Liver (tissue), 9 donors: ENCODE results near the gene CDCA5. TPM values are rescaled to one million over a fixed set of nuclear protein-coding genes. Genes with fewer than 3 reads are reported as not detected.

ENCODE experiments used
- DNase-seq: peaks from one replicate; pipeline ENCODE4 v3.0.0-alpha.2; 2017; ENCODE audit warnings: low spot score
- H3K27ac ChIP-seq, 2 donors: one replicate each; pipeline ENCODE4 v1.7.0; 2013; ENCODE audit warnings: inconsistent platforms in 2 of 2, low read length in 2 of 2, control low read depth in 1 of 2, low read depth in 1 of 2, mild to moderate bottlenecking in 1 of 2
- H3K27me3 ChIP-seq, 4 donors: one replicate each; pipeline versions ENCODE4 v1.6.1 to v1.7.0; 2013; ENCODE audit warnings: low read length in 3 of 4, inconsistent platforms in 1 of 4, mild to moderate bottlenecking in 1 of 4, moderate library complexity in 1 of 4; ENCODE audit not compliant: control insufficient read depth in 4 of 4, insufficient read depth in 4 of 4
- H3K36me3 ChIP-seq, 4 donors: one replicate each; pipeline versions ENCODE4 v1.6.1 to v1.7.0; 2013; ENCODE audit warnings: low read length in 3 of 4, mild to moderate bottlenecking in 3 of 4, low read depth in 1 of 4, moderate library complexity in 1 of 4; ENCODE audit not compliant: control insufficient read depth in 4 of 4, insufficient read depth in 3 of 4
- H3K4me1 ChIP-seq, 4 donors: one replicate each; pipeline versions ENCODE4 v1.6.1 to v1.7.0; 2013; ENCODE audit warnings: low read length in 3 of 4, mild to moderate bottlenecking in 3 of 4, moderate library complexity in 1 of 4; ENCODE audit not compliant: control insufficient read depth in 4 of 4, insufficient read depth in 4 of 4
- H3K4me3 ChIP-seq, 3 donors: one replicate each; pipeline versions ENCODE4 v1.6.1 to v1.7.0; 2013; ENCODE audit warnings: low read length in 3 of 3, control low read depth in 1 of 3, low read depth in 1 of 3, mild to moderate bottlenecking in 1 of 3
- H3K9ac ChIP-seq, 2 donors: one replicate each; pipeline ENCODE4 v1.7.0; 2013; ENCODE audit warnings: low read length in 2 of 2, mild to moderate bottlenecking in 2 of 2, moderate library complexity in 2 of 2, control low read depth in 1 of 2, low read depth in 1 of 2
- H3K9me3 ChIP-seq, 4 donors: one replicate each; pipeline versions ENCODE4 v1.6.1 to v1.7.0; 2013; ENCODE audit warnings: low read length in 3 of 4; ENCODE audit not compliant: control insufficient read depth in 4 of 4
- CTCF ChIP-seq: fragments of 150-350 bp; IDR thresholded peaks from 2 replicates; pipeline ENCODE4 v1.5.1; 2017; ENCODE audit warnings: improper control_type of control experiment, low read depth, low read length; ENCODE audit not compliant: missing input control
- FOXA1 ChIP-seq: IDR thresholded peaks from 2 replicates; pipeline ENCODE4 v1.6.1; 2016; ENCODE audit warnings: antibody characterized with exemption
- GABPA ChIP-seq, 2 donors: IDR thresholded peaks in 1 of 2; conservative IDR thresholded peaks in 1 of 2; 2 replicates each; pipeline ENCODE4 v1.6.1; 2016; ENCODE audit warnings: antibody characterized with exemption in 2 of 2, mild to moderate bottlenecking in 1 of 2, moderate library complexity in 1 of 2
- HNF4A ChIP-seq, 2 donors: conservative IDR thresholded peaks; 2 replicates each; pipeline ENCODE4 v1.6.1; 2016; ENCODE audit warnings: antibody characterized with exemption in 2 of 2, mild to moderate bottlenecking in 2 of 2
- HNF4G ChIP-seq: IDR thresholded peaks from 2 replicates; pipeline ENCODE4 v1.6.1; 2016; ENCODE audit warnings: antibody characterized with exemption
- JUND ChIP-seq, 2 donors: IDR thresholded peaks; 2 replicates each; pipeline ENCODE4 v1.6.1; 2016; ENCODE audit warnings: antibody characterized with exemption in 2 of 2
- MAX ChIP-seq: IDR thresholded peaks from 2 replicates; pipeline ENCODE4 v1.6.1; 2016; ENCODE audit warnings: antibody characterized with exemption
- RAD21 ChIP-seq, 2 donors: IDR thresholded peaks; 2 replicates each; pipeline ENCODE4 v1.6.1; 2016; ENCODE audit warnings: antibody characterized with exemption in 2 of 2, mild to moderate bottlenecking in 2 of 2
- RXRA ChIP-seq, 2 donors: IDR thresholded peaks; 2 replicates each; pipeline ENCODE4 v1.6.1; 2017 to 2018; ENCODE audit warnings: antibody characterized with exemption in 2 of 2, mild to moderate bottlenecking in 1 of 2
- YY1 ChIP-seq: IDR thresholded peaks from 2 replicates; pipeline ENCODE4 v1.6.1; 2016; ENCODE audit warnings: antibody characterized with exemption, mild to moderate bottlenecking
- ZBTB33 ChIP-seq: IDR thresholded peaks from 2 replicates; pipeline ENCODE4 v1.6.1; 2016; ENCODE audit warnings: antibody characterized with exemption
- WGBS: extraction: QIAGEN DNeasy Blood & Tissue Kit; methylation state at CpG from one replicate; pipeline ENCODE4 v1.1.7; 2013; 5-methylcytosine and 5-hydroxymethylcytosine counted together
- polyA plus RNA-seq, 2 donors: library from polyadenylated mRNA; stranded (reverse) in 1 of 2; unstranded in 1 of 2; fragments of 200-250 nt in 1 of 2; fragments of >200 nt in 1 of 2; fragmentation: Nextera tagmentation in 1 of 2; extraction: Ambion mirVana in 1 of 2; gene quantifications; one replicate each; pipeline versions ENCODE4 v1.2.1 to v1.2.3, GENCODE V29; 2013 to 2015
- total RNA-seq, 2 donors: library from RNA; depleted of rRNA; stranded (reverse); fragments of >200 nt; gene quantifications; one replicate each; pipeline ENCODE4 v1.2.3, GENCODE V29; 2014
- TF ChIP-seq, protein P1 (sequence below): IDR thresholded peaks from 2 replicates; pipeline ENCODE4 v1.6.1; 2016; ENCODE audit warnings: antibody characterized with exemption, mild to moderate bottlenecking
- donor health status: healthy.
- donor health status: healthy.
- donor health status: healthy.
- donor health status: healthy.
- donor health status: healthy.

CDCA5 gene
- total and polyA plus RNA-seq, 4 donors: 0.17 to 12.0 (median 1.7) TPM

GRCh38 chr11:65078151-65078550, 5.7 kb downstream of the CDCA5 start:
- H3K9ac ChIP-seq: no peak overlapping the region
- no peak overlapping the region for H3K27ac ChIP-seq
- no peak overlapping the region for H3K4me3 ChIP-seq
- H3K9me3 ChIP-seq: no peaks in the 10 kb centered on the region
- 51% methylated on average over 3 of the region's 3 CpGs for WGBS
- H3K27me3 ChIP-seq: no peaks in the 10 kb centered on the region
- peak; percentile 70 to 86 for TF ChIP-seq RAD21 (IDR thresholded peaks at IDR 0.05)
- no peak for TF ChIP-seq GABPA (IDR thresholded peaks at IDR 0.05 in 1 of 2, conservative IDR thresholded peaks at IDR 0.05 in 1 of 2)
- peak; percentile 77 for TF ChIP-seq CTCF
- peaks cover 0 to under 1% (median under 1%) of the 10 kb centered on the region in 4 donors for H3K4me1 ChIP-seq
- peak; percentile 64 for DNase-seq
- H3K36me3 ChIP-seq: no peaks in the 10 kb centered on the region

DNA sequence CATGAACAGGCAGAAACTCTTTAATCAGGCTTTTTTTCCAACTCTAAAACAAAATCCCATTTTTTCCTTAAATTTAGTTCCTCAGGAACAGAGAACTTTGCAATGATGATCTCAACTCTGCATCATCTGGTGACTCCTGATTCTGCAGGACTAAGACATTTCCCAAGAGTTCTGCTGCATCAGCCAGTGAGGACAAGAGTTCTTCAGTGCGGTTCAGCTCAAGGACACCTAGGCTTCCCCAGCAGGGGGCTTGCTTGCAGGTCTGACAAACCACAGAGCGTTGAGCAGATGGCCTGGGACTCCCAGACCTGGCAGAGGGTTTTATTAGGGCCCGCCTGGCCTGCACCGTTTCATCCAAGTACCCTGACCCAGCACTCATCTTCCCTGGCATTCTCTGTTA, 6.4 kb downstream of the CDCA5 start:
- no peak for DNase-seq
- Histone ChIP-seq H3K4me1 (no peaks in the 10 kb centered on the region), H3K9me3 (no peaks in the 10 kb centered on the region), H3K27ac (no peak overlapping the region), H3K36me3 (no peaks in the 10 kb centered on the region), H3K4me3 (no peak overlapping the region), H3K27me3 (no peaks in the 10 kb centered on the region), H3K9ac (no peak overlapping the region)
- WGBS: 91% methylated on average over 4 of the region's 4 CpGs
- TF ChIP-seq MAX: no peak
- TF ChIP-seq, protein P1, sequence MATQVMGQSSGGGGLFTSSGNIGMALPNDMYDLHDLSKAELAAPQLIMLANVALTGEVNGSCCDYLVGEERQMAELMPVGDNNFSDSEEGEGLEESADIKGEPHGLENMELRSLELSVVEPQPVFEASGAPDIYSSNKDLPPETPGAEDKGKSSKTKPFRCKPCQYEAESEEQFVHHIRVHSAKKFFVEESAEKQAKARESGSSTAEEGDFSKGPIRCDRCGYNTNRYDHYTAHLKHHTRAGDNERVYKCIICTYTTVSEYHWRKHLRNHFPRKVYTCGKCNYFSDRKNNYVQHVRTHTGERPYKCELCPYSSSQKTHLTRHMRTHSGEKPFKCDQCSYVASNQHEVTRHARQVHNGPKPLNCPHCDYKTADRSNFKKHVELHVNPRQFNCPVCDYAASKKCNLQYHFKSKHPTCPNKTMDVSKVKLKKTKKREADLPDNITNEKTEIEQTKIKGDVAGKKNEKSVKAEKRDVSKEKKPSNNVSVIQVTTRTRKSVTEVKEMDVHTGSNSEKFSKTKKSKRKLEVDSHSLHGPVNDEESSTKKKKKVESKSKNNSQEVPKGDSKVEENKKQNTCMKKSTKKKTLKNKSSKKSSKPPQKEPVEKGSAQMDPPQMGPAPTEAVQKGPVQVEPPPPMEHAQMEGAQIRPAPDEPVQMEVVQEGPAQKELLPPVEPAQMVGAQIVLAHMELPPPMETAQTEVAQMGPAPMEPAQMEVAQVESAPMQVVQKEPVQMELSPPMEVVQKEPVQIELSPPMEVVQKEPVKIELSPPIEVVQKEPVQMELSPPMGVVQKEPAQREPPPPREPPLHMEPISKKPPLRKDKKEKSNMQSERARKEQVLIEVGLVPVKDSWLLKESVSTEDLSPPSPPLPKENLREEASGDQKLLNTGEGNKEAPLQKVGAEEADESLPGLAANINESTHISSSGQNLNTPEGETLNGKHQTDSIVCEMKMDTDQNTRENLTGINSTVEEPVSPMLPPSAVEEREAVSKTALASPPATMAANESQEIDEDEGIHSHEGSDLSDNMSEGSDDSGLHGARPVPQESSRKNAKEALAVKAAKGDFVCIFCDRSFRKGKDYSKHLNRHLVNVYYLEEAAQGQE: no peak
- TF ChIP-seq RAD21 (IDR thresholded peaks at IDR 0.05): no peak
- TF ChIP-seq YY1: no peak
- no peak for TF ChIP-seq RXRA (IDR thresholded peaks at IDR 0.05)
- no peak for TF ChIP-seq HNF4G
- TF ChIP-seq HNF4A (conservative IDR thresholded peaks at IDR 0.05): no peak
- no peak for TF ChIP-seq FOXA1
- TF ChIP-seq JUND (IDR thresholded peaks at IDR 0.05): no peak
- no peak for TF ChIP-seq ZBTB33
- no peak for TF ChIP-seq GABPA (IDR thresholded peaks at IDR 0.05 in 1 of 2, conservative IDR thresholded peaks at IDR 0.05 in 1 of 2)
- no peak for TF ChIP-seq CTCF
